Stimulated activated naive CD8-positive, alpha-beta T cell treated with anti-CD3 and anti-CD28 coated beads, Interleukin-15, amount 100 ng/mL, for 72 hours (primary cell): ENCODE data around the gene ACVRL1.
A peak's percentile ranks its signal among the peaks of the same experiment; 100 is the strongest.

Experiments
- ATAC-seq: fragments of 150-1000 bp; cut with Tn5 transposase; 2 replicates; pipeline ENCODE4 v1.10.0; 2021; ENCODE audit warnings: mild to moderate bottlenecking, moderate library complexity
- DNase-seq, 2 donors: peaks; one replicate each; pipeline ENCODE4 v3.0.0; 2021 to 2022
- H3K27ac Mint-ChIP-seq, 2 donors: one replicate each; pipeline ENCODE4 v1.8.0; 2022; ENCODE audit warnings: mild to moderate bottlenecking in 2 of 2, mixed read lengths in 2 of 2, moderate library complexity in 2 of 2
- H3K27me3 Mint-ChIP-seq: one replicate; pipeline ENCODE4 v1.8.0; 2022; ENCODE audit warnings: mixed read lengths
- H3K4me1 Mint-ChIP-seq: one replicate; pipeline ENCODE4 v1.8.0; 2022; ENCODE audit warnings: mild to moderate bottlenecking, mixed read lengths
- H3K4me3 Mint-ChIP-seq, 2 donors: one replicate each; pipeline ENCODE4 v1.8.0; 2022; ENCODE audit warnings: mild to moderate bottlenecking in 2 of 2, mixed read lengths in 2 of 2, moderate library complexity in 1 of 2
- H3K9me3 Mint-ChIP-seq, 2 donors: one replicate each; pipeline ENCODE4 v1.8.0; 2022; ENCODE audit warnings: mixed read lengths in 2 of 2

ACVRL1 gene

GRCh38 chr12:51934080-51934479, 26.8 kb downstream of the ACVRL1 start:
- no peak for ATAC-seq
- DNase-seq: no peak
- H3K4me3 Mint-ChIP-seq: no peak overlapping the region
- H3K4me1 Mint-ChIP-seq: no peaks in the 10 kb centered on the region
- H3K9me3 Mint-ChIP-seq: no peaks in the 10 kb centered on the region
- no peak overlapping the region for H3K27ac Mint-ChIP-seq
- H3K27me3 Mint-ChIP-seq: peaks cover 9% of the 10 kb centered on the region

DNA sequence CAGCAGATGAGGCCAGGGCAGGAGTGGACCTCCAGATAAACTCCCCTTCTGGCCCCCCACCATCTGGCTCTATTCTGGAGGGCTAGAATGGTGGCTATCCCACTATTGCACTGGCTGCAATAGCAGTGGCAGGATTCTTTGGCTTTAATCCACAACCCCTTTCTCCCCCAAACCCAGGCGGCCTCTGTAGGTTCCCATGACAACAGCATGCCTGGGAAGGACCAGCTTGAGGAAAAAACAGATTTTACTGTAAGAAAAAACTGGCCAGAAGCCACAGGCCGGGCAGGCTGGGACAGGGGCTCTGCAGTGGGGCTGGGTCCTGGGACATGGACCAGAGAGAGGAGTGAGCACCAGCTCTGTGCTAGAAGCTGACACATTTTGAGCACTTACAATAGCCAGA, 30.6 kb downstream of the ACVRL1 start:
- no peak overlapping the region for H3K4me3 Mint-ChIP-seq

GRCh38 chr12:51938726-51939125, 31.4 kb downstream of the ACVRL1 start:
- no peak for ATAC-seq

More for the DNA sequence above, 30.6 kb downstream of the ACVRL1 start:
- Mint-ChIP-seq H3K9me3 (no peaks in the 10 kb centered on the region), H3K4me1 (peaks cover 8% of the 10 kb centered on the region), H3K27ac (no peak overlapping the region), H3K27me3 (peaks cover 17% of the 10 kb centered on the region)
- DNase-seq: no peak
- ATAC-seq: no peak

DNA sequence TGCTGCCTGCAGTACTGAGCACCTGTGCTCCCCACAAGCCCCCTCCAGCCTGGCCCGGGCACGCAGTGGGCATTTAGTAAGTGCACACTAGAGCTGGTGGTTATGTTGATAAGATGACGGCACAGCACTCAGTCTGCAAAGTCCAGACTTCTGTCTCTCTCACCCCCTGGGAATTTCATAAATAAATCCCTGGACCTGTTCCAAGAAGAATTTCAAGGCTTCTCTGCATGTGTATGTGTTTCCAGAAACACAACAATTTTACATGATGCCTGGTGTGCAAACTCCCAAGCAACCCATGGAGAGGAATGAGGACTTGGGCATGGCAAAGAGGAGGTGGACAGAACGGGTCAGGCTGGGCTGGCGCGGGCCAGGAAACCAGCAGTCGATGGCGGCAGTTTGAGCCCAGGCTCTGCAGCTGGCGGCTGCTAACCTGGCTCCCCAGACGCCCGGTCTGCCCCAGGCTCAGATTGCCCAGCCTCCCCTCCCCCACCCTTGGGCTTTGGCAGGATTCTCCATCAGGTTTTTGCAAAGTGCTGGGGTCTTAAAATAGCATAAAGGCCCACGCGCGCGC, 33.8 kb downstream of the ACVRL1 start:
- H3K27me3 Mint-ChIP-seq: peaks cover 8% of the 10 kb centered on the region
- H3K4me1 Mint-ChIP-seq: peaks cover 8% of the 10 kb centered on the region
- ATAC-seq: no peak

More at GRCh38 chr12:51938726-51939125, 31.4 kb downstream of the ACVRL1 start:
- no peak for DNase-seq
- Mint-ChIP-seq H3K27ac (no peak overlapping the region), H3K4me3 (no peak overlapping the region), H3K9me3 (no peaks in the 10 kb centered on the region), H3K27me3 (peaks cover 17% of the 10 kb centered on the region), H3K4me1 (peaks cover 8% of the 10 kb centered on the region)

DNA sequence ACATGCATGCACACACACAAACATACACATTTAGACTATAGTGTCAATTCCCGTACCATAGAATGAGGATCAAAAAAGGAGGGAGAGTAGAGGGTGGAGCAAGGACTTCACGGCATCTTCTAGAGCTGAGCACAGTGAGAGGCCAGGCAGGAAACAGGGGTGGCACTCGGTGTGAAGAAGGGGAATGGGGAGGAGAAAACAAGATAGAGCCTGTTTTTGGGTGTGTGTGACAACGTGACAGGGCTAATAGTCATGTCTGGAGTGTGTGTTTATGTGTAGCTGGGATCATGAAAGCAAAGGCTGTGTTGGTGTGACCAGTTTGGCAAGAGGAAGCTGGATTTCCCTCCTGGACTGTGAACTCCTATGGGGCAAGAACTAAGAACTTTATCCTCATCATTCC, 34.3 kb downstream of the ACVRL1 start:
- no peak overlapping the region for H3K27ac Mint-ChIP-seq
- no peak for DNase-seq
- no peak overlapping the region for H3K4me3 Mint-ChIP-seq
- peaks cover 8% of the 10 kb centered on the region for H3K27me3 Mint-ChIP-seq
- no peak for ATAC-seq
- H3K4me1 Mint-ChIP-seq: peaks cover 8% of the 10 kb centered on the region
- peaks cover 8 to 16% of the 10 kb centered on the region in 2 donors for H3K9me3 Mint-ChIP-seq

More for the DNA sequence above, 33.8 kb downstream of the ACVRL1 start:
- Mint-ChIP-seq H3K27ac (no peak overlapping the region), H3K9me3 (peaks cover 8 to 16% of the 10 kb centered on the region in 2 donors), H3K4me3 (no peak overlapping the region)
- DNase-seq: no peak

GRCh38 chr12:51942056-51942455, 34.8 kb downstream of the ACVRL1 start:
- Mint-ChIP-seq H3K27me3 (peaks cover 8% of the 10 kb centered on the region), H3K9me3 (peaks cover 8 to 16% of the 10 kb centered on the region in 2 donors), H3K4me3 (no peak overlapping the region)

GRCh38 chr12:51942501-51943000, 35.2 kb downstream of the ACVRL1 start:
- DNase-seq: no peak
- no peak overlapping the region for H3K27ac Mint-ChIP-seq
- no peak overlapping the region for H3K4me3 Mint-ChIP-seq
- peaks cover 8% of the 10 kb centered on the region for H3K4me1 Mint-ChIP-seq
- peaks cover 8% of the 10 kb centered on the region for H3K27me3 Mint-ChIP-seq
- no peak for ATAC-seq
- H3K9me3 Mint-ChIP-seq: peaks cover 8 to 16% of the 10 kb centered on the region in 2 donors

More at GRCh38 chr12:51942056-51942455, 34.8 kb downstream of the ACVRL1 start:
- no peak for DNase-seq
- Mint-ChIP-seq H3K4me1 (peaks cover 8% of the 10 kb centered on the region), H3K27ac (no peak overlapping the region)
- no peak for ATAC-seq

DNA sequence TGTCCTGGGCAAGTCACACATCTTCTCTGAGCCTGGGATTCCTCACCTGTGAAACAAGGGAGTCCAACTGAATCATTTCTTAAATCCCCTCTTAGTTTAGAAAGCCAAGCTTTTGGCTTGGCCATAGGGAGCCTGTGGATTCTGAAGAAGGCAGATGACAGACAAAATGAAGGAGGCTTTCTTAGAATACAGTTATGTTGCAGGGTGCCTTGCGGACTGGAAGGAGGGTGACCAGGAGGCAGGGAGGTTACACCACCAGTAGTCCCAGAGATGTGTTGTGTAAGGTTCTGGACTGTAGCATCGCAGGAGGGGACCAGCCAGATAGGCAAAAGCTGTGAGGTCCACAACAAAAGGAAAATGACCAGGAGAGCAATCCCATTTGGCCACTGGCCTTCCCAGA, 36.0 kb downstream of the ACVRL1 start:
- DNase-seq: no peak
- no peak overlapping the region for H3K27ac Mint-ChIP-seq

GRCh38 chr12:51944608-51945233, 37.4 kb downstream of the ACVRL1 start:
- Mint-ChIP-seq H3K4me3 (no peak overlapping the region), H3K9me3 (peaks cover 8 to 16% of the 10 kb centered on the region in 2 donors), H3K4me1 (peaks cover 8% of the 10 kb centered on the region), H3K27me3 (peaks cover 12% of the 10 kb centered on the region), H3K27ac (no peak overlapping the region)
- DNase-seq: no peak
- ATAC-seq: no peak

More for the DNA sequence above, 36.0 kb downstream of the ACVRL1 start:
- Mint-ChIP-seq H3K27me3 (peaks cover 8% of the 10 kb centered on the region), H3K4me1 (peaks cover 8% of the 10 kb centered on the region), H3K9me3 (peaks cover 8 to 16% of the 10 kb centered on the region in 2 donors), H3K4me3 (no peak overlapping the region)
- no peak for ATAC-seq

GRCh38 chr12:51947246-51947996, 40.1 kb downstream of the ACVRL1 start:
- peaks cover 8 to 16% of the 10 kb centered on the region in 2 donors for H3K9me3 Mint-ChIP-seq
- DNase-seq (no peak), ATAC-seq (no peak)
- no peak overlapping the region for H3K27ac Mint-ChIP-seq
- peaks cover 10% of the 10 kb centered on the region for H3K27me3 Mint-ChIP-seq
- H3K4me3 Mint-ChIP-seq: no peak overlapping the region
- H3K4me1 Mint-ChIP-seq: peaks cover 6% of the 10 kb centered on the region

GRCh38 chr12:51948066-51948465, 40.8 kb downstream of the ACVRL1 start:
- no peak for DNase-seq
- ATAC-seq: no peak
- peaks cover 8 to 16% of the 10 kb centered on the region in 2 donors for H3K9me3 Mint-ChIP-seq
- H3K4me1 Mint-ChIP-seq: peaks cover 13% of the 10 kb centered on the region
- peaks cover 10% of the 10 kb centered on the region for H3K27me3 Mint-ChIP-seq
- H3K27ac Mint-ChIP-seq: no peak overlapping the region
- no peak overlapping the region for H3K4me3 Mint-ChIP-seq

GRCh38 chr12:51949342-51950030, 42.2 kb downstream of the ACVRL1 start:
- peak overlapping the region in 1 of 2 donors; percentile 8 for H3K4me3 Mint-ChIP-seq
- H3K4me1 Mint-ChIP-seq: peaks cover 27% of the 10 kb centered on the region
- no peak overlapping the region for H3K27ac Mint-ChIP-seq
- peaks cover 10% of the 10 kb centered on the region for H3K27me3 Mint-ChIP-seq
- H3K9me3 Mint-ChIP-seq: peaks cover 3 to 10% of the 10 kb centered on the region in 2 donors
- DNase-seq (no peak), ATAC-seq (no peak)

DNA sequence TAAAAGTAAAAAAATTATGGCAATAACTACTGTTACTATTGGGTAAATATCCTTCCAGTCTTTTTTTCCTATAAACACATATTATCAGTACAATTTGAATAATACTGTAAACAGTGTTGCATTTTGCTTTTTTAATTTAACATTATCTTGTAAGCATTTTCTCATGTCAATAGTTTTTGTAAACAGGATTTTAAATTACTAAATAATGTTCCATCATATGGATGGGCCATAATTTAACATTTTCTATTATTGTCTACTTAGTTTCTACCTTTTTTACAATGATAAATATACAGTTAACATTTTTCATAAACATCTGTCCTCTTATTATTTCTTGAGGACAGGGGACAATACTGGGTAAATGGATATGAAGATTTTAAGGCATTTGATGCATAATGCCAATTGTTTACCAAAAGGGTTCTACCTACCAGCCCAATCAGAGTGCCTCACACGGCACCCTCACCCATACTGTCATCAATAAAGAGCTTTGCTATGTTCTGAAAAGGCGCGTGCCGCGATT, 43.4 kb downstream of the ACVRL1 start:
- no peaks in the 10 kb centered on the region for H3K9me3 Mint-ChIP-seq
- H3K27me3 Mint-ChIP-seq: peaks cover 10% of the 10 kb centered on the region
- peak; percentile 60 for ATAC-seq
- DNase-seq: no peak
- H3K4me1 Mint-ChIP-seq: peaks cover 40% of the 10 kb centered on the region
- H3K4me3 Mint-ChIP-seq: peak overlapping the region; percentile 98 to 99
- peak overlapping the region; percentile 93 to 96 for H3K27ac Mint-ChIP-seq

GRCh38 chr12:51951199-51951842, 44.0 kb downstream of the ACVRL1 start, which contains the start of gene ACVR1B:
TSS of gene ACVR1B (plus strand) at chr12:51951699. CDS start at chr12:51951744, 45 bp downstream.
- peaks cover 44% of the 10 kb centered on the region for H3K4me1 Mint-ChIP-seq
- no peaks in the 10 kb centered on the region for H3K9me3 Mint-ChIP-seq
- peak; percentile 82 to 87 for DNase-seq
- peak within 1 kb of the TSS; percentile 98 to 99 for H3K4me3 Mint-ChIP-seq
- peak; percentile 96 for ATAC-seq
- H3K27me3 Mint-ChIP-seq: peaks cover 10% of the 10 kb centered on the region
- H3K27ac Mint-ChIP-seq: peak within 1 kb of the TSS; percentile 93 to 96
